ENCODE data around the gene YARS1. TPM values are rescaled to one million over a fixed set of nuclear protein-coding genes. Genes with fewer than 3 reads are reported as not detected.

YARS1 gene
- total RNA-seq, 1 donor from 2014 or later = 111 TPM

DNA sequence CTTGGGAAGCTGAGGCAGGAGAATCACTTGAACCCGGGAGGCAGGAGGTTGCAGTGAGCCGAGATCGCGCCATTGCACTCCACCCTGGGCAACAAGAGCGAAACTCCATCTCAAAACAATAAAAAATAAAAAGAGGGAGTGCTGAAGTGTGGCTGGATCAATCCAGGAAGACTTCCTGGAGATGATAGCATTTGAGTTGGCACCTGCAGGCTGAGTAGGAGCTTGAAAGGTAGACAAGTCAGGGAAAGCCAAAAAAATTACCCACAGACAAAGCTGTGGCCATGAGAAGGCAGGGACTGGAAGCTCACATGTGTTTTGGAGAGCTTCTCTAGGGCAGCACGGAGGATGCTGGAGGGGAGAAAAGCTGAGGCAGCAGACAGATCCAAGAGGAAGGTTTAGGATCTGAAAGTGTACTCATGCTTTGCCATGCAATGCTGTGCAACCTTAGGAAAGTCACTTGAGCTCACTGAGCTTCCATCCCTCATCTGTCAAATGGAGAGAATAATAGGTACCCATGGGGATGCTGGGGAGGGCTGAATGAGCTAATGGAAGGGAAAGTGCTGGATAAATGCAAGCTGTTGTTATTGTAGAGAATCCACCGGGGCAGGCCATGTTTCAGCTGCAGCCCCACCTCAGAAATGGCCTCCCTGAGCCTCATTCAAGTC lies 88.6 kb downstream of the YARS1 start:
- intact Hi-C loops (cut with DNase I) = no loop called here
- ATAC-seq (no peak), DNase-seq (no peak)
- TF ChIP-seq, protein P1, sequence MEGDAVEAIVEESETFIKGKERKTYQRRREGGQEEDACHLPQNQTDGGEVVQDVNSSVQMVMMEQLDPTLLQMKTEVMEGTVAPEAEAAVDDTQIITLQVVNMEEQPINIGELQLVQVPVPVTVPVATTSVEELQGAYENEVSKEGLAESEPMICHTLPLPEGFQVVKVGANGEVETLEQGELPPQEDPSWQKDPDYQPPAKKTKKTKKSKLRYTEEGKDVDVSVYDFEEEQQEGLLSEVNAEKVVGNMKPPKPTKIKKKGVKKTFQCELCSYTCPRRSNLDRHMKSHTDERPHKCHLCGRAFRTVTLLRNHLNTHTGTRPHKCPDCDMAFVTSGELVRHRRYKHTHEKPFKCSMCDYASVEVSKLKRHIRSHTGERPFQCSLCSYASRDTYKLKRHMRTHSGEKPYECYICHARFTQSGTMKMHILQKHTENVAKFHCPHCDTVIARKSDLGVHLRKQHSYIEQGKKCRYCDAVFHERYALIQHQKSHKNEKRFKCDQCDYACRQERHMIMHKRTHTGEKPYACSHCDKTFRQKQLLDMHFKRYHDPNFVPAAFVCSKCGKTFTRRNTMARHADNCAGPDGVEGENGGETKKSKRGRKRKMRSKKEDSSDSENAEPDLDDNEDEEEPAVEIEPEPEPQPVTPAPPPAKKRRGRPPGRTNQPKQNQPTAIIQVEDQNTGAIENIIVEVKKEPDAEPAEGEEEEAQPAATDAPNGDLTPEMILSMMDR (IDR thresholded peaks at IDR 0.05) = no peak
- Histone ChIP-seq H3K36me3 (no peaks in the 10 kb centered on the region), H3K27me3 (no peaks in the 10 kb centered on the region), H3K27ac (no peak overlapping the region), H3K4me3 (no peak overlapping the region), H3K9me3 (no peaks in the 10 kb centered on the region), H3K4me1 (peaks cover 10% of the 10 kb centered on the region)

DNA sequence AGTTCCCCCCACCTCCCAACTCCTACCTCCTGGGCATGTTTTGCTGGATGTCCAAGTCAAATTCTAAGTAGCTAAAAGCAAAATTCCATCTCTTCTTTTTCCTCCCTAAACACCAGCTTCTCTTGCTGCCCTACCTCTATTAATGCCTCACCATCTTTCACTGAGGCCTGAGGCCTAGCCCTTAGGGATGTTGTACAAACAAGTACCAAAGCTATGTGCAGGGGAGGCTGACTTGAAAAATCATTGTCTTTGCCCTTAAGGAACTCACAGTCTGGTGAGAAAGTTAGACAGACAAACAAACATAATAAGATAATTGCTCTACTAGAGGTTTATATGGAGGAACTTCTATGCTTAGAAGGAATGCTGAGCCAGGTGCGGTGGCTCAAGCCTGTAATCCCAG lies 89.3 kb downstream of the YARS1 start:
- Histone ChIP-seq H3K9me3 (no peaks in the 10 kb centered on the region), H3K27ac (no peak overlapping the region), H3K4me1 (peaks cover 10% of the 10 kb centered on the region), H3K36me3 (no peaks in the 10 kb centered on the region), H3K27me3 (no peaks in the 10 kb centered on the region), H3K4me3 (no peak overlapping the region)
- ATAC-seq (no peak), DNase-seq (no peak)
- intact Hi-C loops (cut with DNase I) = no loop called here
- TF ChIP-seq, protein P1 (IDR thresholded peaks at IDR 0.05) = no peak

DNA sequence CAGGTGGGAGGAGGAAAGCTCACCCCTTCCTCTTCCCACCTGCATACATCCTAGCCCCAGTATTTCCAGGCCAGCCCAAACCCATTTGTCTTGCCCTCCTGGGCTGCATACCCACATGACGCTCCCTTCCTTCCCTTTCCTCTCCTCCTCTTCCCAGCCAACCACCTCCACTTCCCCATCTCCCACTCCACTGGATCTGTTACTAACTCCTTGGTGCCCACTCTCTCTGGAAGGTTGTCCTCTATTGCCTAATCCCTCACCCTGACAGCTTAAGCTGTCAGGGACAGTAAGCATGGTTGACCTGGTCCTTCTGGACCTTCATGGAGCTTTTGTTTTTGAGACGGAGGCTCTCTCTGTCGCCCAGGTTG lies 91.6 kb downstream of the YARS1 start:
- TF ChIP-seq, protein P1 (IDR thresholded peaks at IDR 0.05) = no peak
- H3K27me3 ChIP-seq = no peaks in the 10 kb centered on the region
- ATAC-seq (peak; percentile 20), DNase-seq (no peak)
- intact Hi-C loops (cut with DNase I) = no loop called here
- H3K4me3 ChIP-seq = no peak overlapping the region
- H3K36me3 ChIP-seq = no peaks in the 10 kb centered on the region
- peaks cover 10% of the 10 kb centered on the region for H3K4me1 ChIP-seq
- H3K9me3 ChIP-seq = no peaks in the 10 kb centered on the region
- peak overlapping the region; percentile 26 for H3K27ac ChIP-seq

Other genes with a start within 250 kb of the YARS1 start
- 47.8 TPM for gene ZBTB8OS, start 166.8 kb downstream of the YARS1 start, total RNA-seq
- gene RBBP4, start 166.2 kb downstream of the YARS1 start, total RNA-seq = 156 TPM
- gene SYNC, start 114.6 kb downstream of the YARS1 start, total RNA-seq = 16.9 TPM
- gene S100PBP, start 295 bp upstream of the YARS1 start, total RNA-seq = 34.9 TPM
- 1.5 TPM for gene FNDC5, start 53.6 kb upstream of the YARS1 start, total RNA-seq
- gene HPCA, start 69.1 kb upstream of the YARS1 start, total RNA-seq = not detected
- gene TMEM54, start 84.0 kb upstream of the YARS1 start, total RNA-seq = 41.9 TPM
- gene RNF19B, start 147.5 kb upstream of the YARS1 start, total RNA-seq = 34.3 TPM
- 106 TPM for gene AK2, start 219.5 kb upstream of the YARS1 start, total RNA-seq